Tibial nerve (tissue), 4 donors: Measurements from ENCODE around the gene ESRRG.

Experiments
- EP300 ChIP-seq, 2 donors: sonication (generic); formaldehyde crosslinking; IDR thresholded peaks; one replicate each; pipeline ENCODE4 v1.6.1; 2017; ENCODE audit warnings: antibody characterized with exemption in 2 of 2, mild to moderate bottlenecking in 1 of 2
- TF ChIP-seq, protein P1 (sequence below), 5 experiments: fragments of 200-600 bp in 3 of 5; fragments of 450-650 bp in 2 of 5; sonication (generic) in 3 of 5; IDR thresholded peaks; one replicate each; pipeline ENCODE4 v1.5.1; 2016 to 2019; ENCODE audit warnings: antibody characterized with exemption in 5 of 5, mild to moderate bottlenecking in 3 of 5, moderate library complexity in 2 of 5

DNA sequence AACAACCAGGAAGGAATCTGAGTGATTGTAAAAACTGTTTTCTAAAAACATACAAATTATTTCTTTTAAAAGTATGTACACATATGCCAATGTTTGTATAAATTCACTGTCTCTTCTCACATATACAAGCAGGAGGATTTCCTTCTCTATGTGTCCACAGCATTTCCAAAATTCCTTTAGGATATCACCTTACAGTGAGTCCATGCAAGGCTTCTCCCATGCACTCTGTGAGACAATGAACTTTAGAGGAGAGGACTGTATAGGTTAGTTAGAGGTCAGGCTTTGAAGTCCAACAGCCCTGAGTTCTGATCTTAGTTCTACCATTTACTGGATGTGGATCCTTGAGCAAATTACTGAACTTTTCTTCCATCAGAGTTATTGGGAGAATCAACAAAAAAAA lies 265.9 kb downstream of the ESRRG start:
- TF ChIP-seq, protein P1, sequence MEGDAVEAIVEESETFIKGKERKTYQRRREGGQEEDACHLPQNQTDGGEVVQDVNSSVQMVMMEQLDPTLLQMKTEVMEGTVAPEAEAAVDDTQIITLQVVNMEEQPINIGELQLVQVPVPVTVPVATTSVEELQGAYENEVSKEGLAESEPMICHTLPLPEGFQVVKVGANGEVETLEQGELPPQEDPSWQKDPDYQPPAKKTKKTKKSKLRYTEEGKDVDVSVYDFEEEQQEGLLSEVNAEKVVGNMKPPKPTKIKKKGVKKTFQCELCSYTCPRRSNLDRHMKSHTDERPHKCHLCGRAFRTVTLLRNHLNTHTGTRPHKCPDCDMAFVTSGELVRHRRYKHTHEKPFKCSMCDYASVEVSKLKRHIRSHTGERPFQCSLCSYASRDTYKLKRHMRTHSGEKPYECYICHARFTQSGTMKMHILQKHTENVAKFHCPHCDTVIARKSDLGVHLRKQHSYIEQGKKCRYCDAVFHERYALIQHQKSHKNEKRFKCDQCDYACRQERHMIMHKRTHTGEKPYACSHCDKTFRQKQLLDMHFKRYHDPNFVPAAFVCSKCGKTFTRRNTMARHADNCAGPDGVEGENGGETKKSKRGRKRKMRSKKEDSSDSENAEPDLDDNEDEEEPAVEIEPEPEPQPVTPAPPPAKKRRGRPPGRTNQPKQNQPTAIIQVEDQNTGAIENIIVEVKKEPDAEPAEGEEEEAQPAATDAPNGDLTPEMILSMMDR (IDR thresholded peaks at IDR 0.05), result no peak
- TF ChIP-seq EP300 (IDR thresholded peaks at IDR 0.05), result no peak
